ENCODE measurements around the gene RETREG3. TPM values are rescaled to one million over a fixed set of nuclear protein-coding genes. Genes with fewer than 3 reads are reported as not detected.
A peak's percentile ranks its signal among the peaks of the same experiment; 100 is the strongest.

RETREG3 gene
- total and polyA plus RNA-seq, 2 of the 13 experiments (the other 11 are each of a cell fraction or from before 2014, with no cell fraction given): 47.0 to 55.8 TPM

- no peak for TF ChIP-seq ZNF224 (CRISPR knock-in tag; IDR thresholded peaks at IDR 0.05)
- peak in 1 of 2 experiments; percentile 23; a peak in 2 of 4 replicates for TF ChIP-seq POLR2A (IDR thresholded peaks at IDR 0.05; ENCODE audit: insufficient read depth in 1 of 2, low read depth in 2 of 2, low read length in 2 of 2)
- no peak for TF ChIP-seq AHDC1 (CRISPR knock-in tag; IDR thresholded peaks at IDR 0.05; ENCODE audit: borderline replicate concordance)
- no peak for TF ChIP-seq STAG1 (CRISPR knock-in tag; IDR thresholded peaks at IDR 0.05)
Observed at GRCh38 chr17:42617956-42618431, 8.8 kb upstream of the RETREG3 start (continued).

GRCh38 chr17:42613699-42614295 is 4.6 kb upstream of the RETREG3 start:
- no TSS peak for BruUV-seq (replicated peaks)
- POLR2A ChIA-PET: interaction anchor here (1.3 kb wide), 1 partner anchor 46 kb away, joined by 3 read pairs; the partner anchor contains the start of gene TUBG2
- no peak for TF ChIP-seq ZNF280D (CRISPR knock-in tag; IDR thresholded peaks at IDR 0.05)
- no peak for TF ChIP-seq DZIP1 (CRISPR knock-in tag; IDR thresholded peaks at IDR 0.05)
- TF ChIP-seq ZNF12 (CRISPR knock-in tag; IDR thresholded peaks at IDR 0.05): no peak
- TF ChIP-seq ATF7 (IDR thresholded peaks at IDR 0.05): peak; percentile 60
- no peak for TF ChIP-seq ATF7 (CRISPR knock-in tag; IDR thresholded peaks at IDR 0.05)
- TF ChIP-seq AGO2 (optimal IDR thresholded peaks at IDR 0.05; ENCODE audit: low read depth, low read length): peak; percentile 53
- TF ChIP-seq CCDC6 (CRISPR knock-in tag; IDR thresholded peaks at IDR 0.05): no peak
- no peak for TF ChIP-seq TP53 (CRISPR knock-in tag; conservative IDR thresholded peaks at IDR 0.05)

More at GRCh38 chr17:42613699-42614295, 4.6 kb upstream of the RETREG3 start:
- Histone ChIP-seq H3K27ac (ENCODE audit: extremely low read length, insufficient read depth, low read length) (no peak overlapping the region), H3K79me2 (ENCODE audit: insufficient read depth, low read length) (peaks cover 10% of the 10 kb centered on the region), H3K4me3 (replicated peaks in 1 of 3; ENCODE audit: insufficient read depth in 1 of 3, low read depth in 2 of 3, low read length in 3 of 3) (no peak overlapping the region), H2AFZ (ENCODE audit: low read length) (no peak overlapping the region), H4K20me1 (ENCODE audit: insufficient read depth, low read length) (no peaks in the 10 kb centered on the region; the same call in 1 of the 2 replicates), H3K4me1 (ENCODE audit: insufficient read depth, low read length) (peaks cover 26% of the 10 kb centered on the region), H3K9me3 (ENCODE audit: low read length) (no peaks in the 10 kb centered on the region), H3K36me3 (replicated peaks in 1 of 2; ENCODE audit: control insufficient read depth in 1 of 2, insufficient read depth in 2 of 2, low read length in 2 of 2) (peaks cover 28 to 38% of the 10 kb centered on the region in 2 experiments), H3K27me3 (ENCODE audit: control insufficient read depth in 1 of 2, insufficient read depth in 2 of 2, low read length in 2 of 2) (no peaks in the 10 kb centered on the region; a peak in 1 of 5 replicates), H3K4me2 (ENCODE audit: low read depth, low read length) (no peak overlapping the region), H3K9ac (ENCODE audit: insufficient read depth, low read depth, low read length) (no peak overlapping the region)
- WGBS (ENCODE audit: low lambda C conversion rate): 99% methylated on average over 17 of the region's 17 CpGs
- in situ Hi-C loops (cut with HindIII; ENCODE audit: extremely low pct_ligation_motif_present, low pct_unique_long_range_greater_than_20kb) (no loop called here), intact Hi-C loops (cut with micrococcal nuclease; ENCODE audit: unreplicated experiment) (no loop called here)
- FAIRE-seq: no peak
- CTCF ChIA-PET (ENCODE audit: low intra/inter-chr PET ratio, low total read pairs): no interaction called here
- DNase-seq (ENCODE audit: low spot score): no peak
- no peak for ATAC-seq

Data from HepG2 (cell line).